Loucy (cell line): Measurements from ENCODE around the gene STX8.

Source experiments
- H2AFZ ChIP-seq: fragments of 200-600 bp; sonication (generic); 2 replicates; pipeline ENCODE4 v1.6.0; 2016; ENCODE audit warnings: antibody characterized with exemption, mild to moderate bottlenecking, low read length, moderate library complexity
- H3F3A ChIP-seq: fragments of 200-600 bp; 2 replicates; pipeline ENCODE4 v1.6.0; 2016; ENCODE audit warnings: antibody characterized with exemption, low read depth, mild to moderate bottlenecking
- H3K27me3 ChIP-seq: fragments of 200-600 bp; sonication (generic); 2 replicates; pipeline ENCODE4 v1.6.1; 2014; ENCODE audit warnings: low read length, mild to moderate bottlenecking; ENCODE audit not compliant: insufficient read depth, poor library complexity, severe bottlenecking
- H3K36me3 ChIP-seq: fragments of 200-600 bp; sonication (generic); 2 replicates; pipeline ENCODE4 v1.6.1; 2016; ENCODE audit warnings: low read length; ENCODE audit not compliant: insufficient read depth
- H3K4me1 ChIP-seq: fragments of 200-600 bp; sonication (generic); 2 replicates; pipeline ENCODE4 v1.5.1; 2014; ENCODE audit warnings: low read length, mild to moderate bottlenecking; ENCODE audit not compliant: insufficient read depth, poor library complexity, severe bottlenecking
- H3K4me2 ChIP-seq: fragments of 200-600 bp; sonication (generic); 2 replicates; pipeline ENCODE4 v1.6.0; 2014; ENCODE audit warnings: antibody characterized with exemption, low read length, low read depth, mild to moderate bottlenecking; ENCODE audit not compliant: poor library complexity, severe bottlenecking
- H3K4me3 ChIP-seq: fragments of 200-600 bp; sonication (generic); 2 replicates; pipeline ENCODE4 v1.5.1; 2014; ENCODE audit warnings: low read length, mild to moderate bottlenecking, mixed read lengths; ENCODE audit not compliant: poor library complexity, severe bottlenecking
- H3K79me2 ChIP-seq: fragments of 200-600 bp; sonication (generic); 2 replicates; pipeline ENCODE4 v1.6.1; 2014; ENCODE audit warnings: low read length; ENCODE audit not compliant: insufficient read depth
- H3K9ac ChIP-seq: fragments of 200-600 bp; sonication (generic); 2 replicates; pipeline ENCODE4 v1.6.0; 2014; ENCODE audit warnings: mild to moderate bottlenecking, low read depth, low read length, moderate library complexity; ENCODE audit not compliant: poor library complexity, severe bottlenecking
- H3K9me2 ChIP-seq: fragments of 200-600 bp; sonication (generic); replicated peaks from 2 replicates; pipeline ENCODE4 v1.6.1; 2016; ENCODE audit warnings: low read depth, low read length, mixed read lengths
- H3K9me3 ChIP-seq: fragments of 200-600 bp; sonication (generic); 2 replicates; pipeline ENCODE4 v1.6.1; 2014; ENCODE audit warnings: mild to moderate bottlenecking, antibody characterized with exemption, low read length, low read depth; ENCODE audit not compliant: insufficient read depth
- H4K20me1 ChIP-seq: fragments of 200-600 bp; sonication (generic); 2 replicates; pipeline ENCODE4 v1.6.0; 2014; ENCODE audit warnings: antibody characterized with exemption, low read length, mild to moderate bottlenecking; ENCODE audit not compliant: insufficient read depth, poor library complexity, severe bottlenecking
- EZH2phosphoT487 ChIP-seq: fragments of 200-600 bp; IDR thresholded peaks from 2 replicates; pipeline ENCODE4 v1.6.1; 2018; ENCODE audit warnings: antibody characterized with exemption, mild to moderate bottlenecking, moderate library complexity, borderline replicate concordance
- TF ChIP-seq, protein P1 (sequence below): fragments of 200-600 bp; sonication (generic); conservative IDR thresholded peaks from 2 replicates; pipeline ENCODE4 v1.5.1; 2014; ENCODE audit warnings: mild to moderate bottlenecking, antibody characterized with exemption, low read length

The STX8 gene

DNA sequence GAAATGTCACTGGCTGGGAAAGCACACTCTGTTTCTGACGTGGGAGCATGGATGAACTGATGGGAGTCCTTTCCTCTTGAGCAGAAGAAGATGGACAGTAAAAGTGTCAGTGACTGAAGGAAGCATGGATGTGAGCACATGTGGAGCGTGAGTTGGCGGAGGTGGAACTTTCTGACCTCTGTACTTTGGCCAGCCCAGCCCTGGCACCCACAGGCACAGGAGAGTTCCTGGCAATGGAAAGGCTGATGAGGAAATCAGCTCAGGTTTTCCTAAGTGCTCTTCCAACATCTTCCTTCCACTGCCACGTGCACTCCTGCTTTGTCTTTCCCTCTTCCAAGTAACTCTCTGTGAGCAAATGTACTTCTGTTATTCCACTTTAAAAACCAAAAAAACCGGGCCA, 277.5 kb downstream of the STX8 start:
- Histone ChIP-seq H2AFZ (no peak overlapping the region), H4K20me1 (no peaks in the 10 kb centered on the region), H3K9me2 (no peaks in the 10 kb centered on the region), H3K4me1 (no peaks in the 10 kb centered on the region), H3K9me3 (no peaks in the 10 kb centered on the region), H3K79me2 (no peaks in the 10 kb centered on the region), H3K9ac (no peak overlapping the region), H3K4me3 (no peak overlapping the region), H3K36me3 (no peaks in the 10 kb centered on the region), H3K4me2 (no peak overlapping the region), H3F3A (no peaks in the 10 kb centered on the region), H3K27me3 (no peaks in the 10 kb centered on the region)
- TF ChIP-seq EZH2phosphoT487 = no peak
- TF ChIP-seq, protein P1, sequence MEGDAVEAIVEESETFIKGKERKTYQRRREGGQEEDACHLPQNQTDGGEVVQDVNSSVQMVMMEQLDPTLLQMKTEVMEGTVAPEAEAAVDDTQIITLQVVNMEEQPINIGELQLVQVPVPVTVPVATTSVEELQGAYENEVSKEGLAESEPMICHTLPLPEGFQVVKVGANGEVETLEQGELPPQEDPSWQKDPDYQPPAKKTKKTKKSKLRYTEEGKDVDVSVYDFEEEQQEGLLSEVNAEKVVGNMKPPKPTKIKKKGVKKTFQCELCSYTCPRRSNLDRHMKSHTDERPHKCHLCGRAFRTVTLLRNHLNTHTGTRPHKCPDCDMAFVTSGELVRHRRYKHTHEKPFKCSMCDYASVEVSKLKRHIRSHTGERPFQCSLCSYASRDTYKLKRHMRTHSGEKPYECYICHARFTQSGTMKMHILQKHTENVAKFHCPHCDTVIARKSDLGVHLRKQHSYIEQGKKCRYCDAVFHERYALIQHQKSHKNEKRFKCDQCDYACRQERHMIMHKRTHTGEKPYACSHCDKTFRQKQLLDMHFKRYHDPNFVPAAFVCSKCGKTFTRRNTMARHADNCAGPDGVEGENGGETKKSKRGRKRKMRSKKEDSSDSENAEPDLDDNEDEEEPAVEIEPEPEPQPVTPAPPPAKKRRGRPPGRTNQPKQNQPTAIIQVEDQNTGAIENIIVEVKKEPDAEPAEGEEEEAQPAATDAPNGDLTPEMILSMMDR = no peak

DNA sequence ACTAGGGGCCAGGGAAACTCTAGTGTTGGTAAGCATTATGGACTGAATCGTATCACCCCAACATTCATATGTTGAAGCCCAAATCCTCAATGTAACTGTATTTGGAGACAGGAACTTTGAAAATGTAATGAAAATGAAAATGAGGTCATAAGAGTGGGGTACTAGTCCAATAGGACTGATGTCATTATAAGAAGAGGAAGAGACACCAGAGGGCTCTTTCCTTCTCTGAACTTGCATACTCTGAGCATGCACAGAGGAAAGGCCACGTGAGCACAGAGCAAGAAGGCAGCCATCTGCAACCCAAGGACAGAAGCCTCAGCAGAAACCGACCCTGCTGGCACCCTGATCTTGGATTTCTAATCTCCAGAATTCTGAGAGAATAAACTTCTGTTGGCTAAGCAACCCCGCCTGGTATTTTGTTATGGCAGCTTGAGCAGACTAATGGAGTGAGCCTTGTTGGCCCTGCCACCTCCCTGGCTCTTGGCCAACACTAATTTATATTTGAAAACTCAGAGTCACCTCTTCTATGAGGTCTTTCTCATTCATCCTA, 280.9 kb downstream of the STX8 start:
- H3K9me3 ChIP-seq = no peaks in the 10 kb centered on the region
- no peaks in the 10 kb centered on the region for H3F3A ChIP-seq
- no peaks in the 10 kb centered on the region for H3K4me1 ChIP-seq
- H3K79me2 ChIP-seq = no peaks in the 10 kb centered on the region
- H3K36me3 ChIP-seq = no peaks in the 10 kb centered on the region
- H4K20me1 ChIP-seq = no peaks in the 10 kb centered on the region
- no peaks in the 10 kb centered on the region for H3K27me3 ChIP-seq
- no peaks in the 10 kb centered on the region for H3K9me2 ChIP-seq
- no peak overlapping the region for H3K4me2 ChIP-seq
- H2AFZ ChIP-seq = no peak overlapping the region
- H3K9ac ChIP-seq = no peak overlapping the region
- TF ChIP-seq, protein P1 = no peak
- TF ChIP-seq EZH2phosphoT487 = no peak
- no peak overlapping the region for H3K4me3 ChIP-seq

- Histone ChIP-seq H2AFZ (no peak overlapping the region), H3K4me1 (no peaks in the 10 kb centered on the region), H3K27me3 (no peaks in the 10 kb centered on the region), H3K79me2 (no peaks in the 10 kb centered on the region), H3K9me3 (no peaks in the 10 kb centered on the region), H3F3A (no peaks in the 10 kb centered on the region), H3K9ac (no peak overlapping the region), H4K20me1 (no peaks in the 10 kb centered on the region), H3K4me3 (no peak overlapping the region), H3K4me2 (no peak overlapping the region), H3K9me2 (no peaks in the 10 kb centered on the region), H3K36me3 (no peaks in the 10 kb centered on the region)
- no peak for TF ChIP-seq EZH2phosphoT487
- TF ChIP-seq, protein P1 = no peak
These were observed 283.1 kb downstream of the STX8 start for GRCh38 chr17:9292561-9292941.
